SJSA1 (cell line): Measurements from ENCODE around the gene AVPR2. TPM values are rescaled to one million over a fixed set of nuclear protein-coding genes. Genes with fewer than 3 reads are reported as not detected.

Experiments
- DNase-seq, 2 experiments: peaks; one replicate each; pipeline ENCODE4 v3.0.0-alpha.2; 2015 to 2020; ENCODE audit warnings: low spot score in 2 of 2, low read depth in 1 of 2
- H3K27ac ChIP-seq: fragments of 250-450 bp; sonication (Bioruptor Pico); 2 replicates; pipeline ENCODE4 v1.5.1; 2020; ENCODE audit warnings: mild to moderate bottlenecking, moderate library complexity
- H3K27me3 ChIP-seq: fragments of 250-450 bp; sonication (Bioruptor Pico); replicated peaks from 2 replicates; pipeline ENCODE4 v1.5.1; 2020; ENCODE audit warnings: mild to moderate bottlenecking, moderate library complexity
- H3K36me3 ChIP-seq: fragments of 250-450 bp; sonication (Bioruptor Pico); 2 replicates; pipeline ENCODE4 v1.5.1; 2020; ENCODE audit warnings: mild to moderate bottlenecking
- H3K4me1 ChIP-seq: fragments of 250-450 bp; sonication (Bioruptor Pico); replicated peaks from 2 replicates; pipeline ENCODE4 v1.6.1; 2021; ENCODE audit warnings: mild to moderate bottlenecking
- H3K4me3 ChIP-seq: fragments of 250-450 bp; sonication (Bioruptor Pico); 2 replicates; pipeline ENCODE4 v1.5.1; 2020; ENCODE audit warnings: mild to moderate bottlenecking
- H3K9me3 ChIP-seq: fragments of 250-450 bp; sonication (Bioruptor Pico); replicated peaks from 2 replicates; pipeline ENCODE4 v1.5.1; 2020; ENCODE audit warnings: mild to moderate bottlenecking
- total RNA-seq: library from RNA; depleted of rRNA; stranded (reverse); fragments of >200 nt; shearing (Covaris generic); gene quantifications from 2 replicates; pipeline ENCODE4 v1.2.3, GENCODE V29; 2014; rRNA removed

Gene AVPR2
- total RNA-seq, 1 experiment from 2014 or later: not detected

DNA sequence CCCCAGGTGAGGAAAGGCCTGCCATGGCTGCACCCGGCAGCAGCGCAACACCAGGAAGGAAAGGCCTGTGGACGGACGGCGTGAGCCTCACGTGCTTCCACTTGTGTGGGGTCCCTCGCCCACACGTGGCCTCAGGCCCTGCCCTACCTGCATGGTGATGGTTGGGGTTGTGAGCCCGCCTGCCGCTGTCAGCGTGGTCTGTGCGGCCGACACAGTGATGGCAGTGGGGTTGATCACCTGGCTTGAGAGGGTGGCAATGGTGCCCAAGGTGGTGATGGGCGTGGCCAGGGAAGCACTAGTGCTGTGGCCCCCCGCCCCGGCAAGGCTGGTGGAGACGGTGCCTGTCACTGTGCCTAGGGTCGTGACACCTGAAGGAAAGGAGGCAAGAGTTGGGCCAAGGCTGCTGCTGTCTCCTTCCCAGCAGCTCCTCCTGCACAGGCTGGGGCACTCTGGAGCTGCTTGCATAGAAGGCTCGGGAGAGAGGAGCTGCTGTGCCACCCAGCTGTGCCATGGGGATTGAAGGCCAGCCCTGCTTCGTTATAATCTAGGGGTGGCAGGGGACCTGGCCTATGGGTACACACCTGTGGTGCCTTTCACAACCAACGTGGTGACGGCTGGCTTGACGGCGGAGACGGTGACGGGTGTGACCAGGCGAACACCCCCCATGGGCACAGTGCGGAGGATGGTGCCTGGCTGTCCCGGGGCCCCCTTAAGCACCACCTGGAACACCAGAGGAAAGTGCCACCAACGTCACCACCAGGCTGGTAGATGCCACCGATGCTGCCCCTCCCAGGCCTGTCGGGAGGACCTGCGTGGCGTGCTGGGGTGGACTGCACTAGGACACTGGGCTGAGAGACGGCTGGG is 51.8 kb downstream of the AVPR2 start:
- Histone ChIP-seq H3K4me3 (no peak overlapping the region), H3K4me1 (peaks cover 3% of the 10 kb centered on the region), H3K27me3 (no peaks in the 10 kb centered on the region), H3K9me3 (no peaks in the 10 kb centered on the region), H3K36me3 (peaks cover 94% of the 10 kb centered on the region), H3K27ac (no peak overlapping the region)
- no peak for DNase-seq

Other genes starting within 250 kb of the AVPR2 start
- not detected in 2 replicates for gene PNCK, start 230.9 kb upstream of the AVPR2 start, total RNA-seq
- 0.66 and 2.7 TPM in 2 replicates for gene SLC6A8, start 216.7 kb upstream of the AVPR2 start, total RNA-seq
- gene BCAP31, start 180.3 kb upstream of the AVPR2 start, total RNA-seq: 188 and 249 TPM in 2 replicates
- gene ABCD1, start 179.8 kb upstream of the AVPR2 start, total RNA-seq: 9.9 and 10.3 TPM in 2 replicates
- 0.03 and 1.3 TPM in 2 replicates for gene PLXNB3, start 140.4 kb upstream of the AVPR2 start, total RNA-seq
- not detected in 2 replicates for gene SRPK3, start 123.6 kb upstream of the AVPR2 start, total RNA-seq
- gene IDH3G, start 110.3 kb upstream of the AVPR2 start, total RNA-seq: 51.0 and 80.1 TPM in 2 replicates
- gene SSR4, start 110.0 kb upstream of the AVPR2 start, total RNA-seq: 139 and 225 TPM in 2 replicates
- gene PDZD4, start 74.1 kb upstream of the AVPR2 start, total RNA-seq: 0.09 and 0.79 TPM in 2 replicates
- 0.05 TPM in 1 of 2 replicates, not detected in the other for gene L1CAM, start 18.5 kb upstream of the AVPR2 start, total RNA-seq
- gene ARHGAP4, start 21.6 kb downstream of the AVPR2 start, total RNA-seq: 0.63 TPM in 1 of 2 replicates, not detected in the other
- gene NAA10, start 30.4 kb downstream of the AVPR2 start, total RNA-seq: 119 and 155 TPM in 2 replicates
- gene RENBP, start 40.0 kb downstream of the AVPR2 start, total RNA-seq: 0.11 TPM in 1 of 2 replicates, not detected in the other
- 24.6 and 42.8 TPM in 2 replicates for gene HCFC1, start 67.1 kb downstream of the AVPR2 start, total RNA-seq
- gene TMEM187, start 68.1 kb downstream of the AVPR2 start, total RNA-seq: 1.1 TPM in 1 of 2 replicates, not detected in the other
- 70.7 and 81.3 TPM in 2 replicates for gene IRAK1, start 115.2 kb downstream of the AVPR2 start, total RNA-seq
- 20.3 and 26.0 TPM in 2 replicates for gene MECP2, start 193.0 kb downstream of the AVPR2 start, total RNA-seq
- gene OPN1LW, start 239.6 kb downstream of the AVPR2 start, total RNA-seq: not detected in 2 replicates